ENCODE data around the gene OSBPL10.

OSBPL10 gene

GRCh38 chr3:31763731-31764130 is 217.3 kb downstream of the OSBPL10 start:
- DNase-seq: no peak

- no peak for DNase-seq
These were observed 218.1 kb downstream of the OSBPL10 start for GRCh38 chr3:31762888-31763351.

- no peak for DNase-seq
These were observed 218.8 kb downstream of the OSBPL10 start for GRCh38 chr3:31762097-31762764.

GRCh38 chr3:31760654-31761053 is 220.4 kb downstream of the OSBPL10 start:
- DNase-seq: no peak

GRCh38 chr3:31758322-31758965 is 222.6 kb downstream of the OSBPL10 start:
- no peak for DNase-seq

- DNase-seq: no peak
These were observed 225.0 kb downstream of the OSBPL10 start for GRCh38 chr3:31755926-31756658.

GRCh38 chr3:31754575-31755278 is 226.3 kb downstream of the OSBPL10 start:
- DNase-seq: no peak

- no peak for DNase-seq
These were observed 228.0 kb downstream of the OSBPL10 start for GRCh38 chr3:31753050-31753425.

GRCh38 chr3:31752305-31753049 is 228.6 kb downstream of the OSBPL10 start:
- DNase-seq: no peak

- DNase-seq: no peak
These were observed 230.7 kb downstream of the OSBPL10 start for GRCh38 chr3:31750341-31750740.

- DNase-seq: no peak
These were observed 232.1 kb downstream of the OSBPL10 start for GRCh38 chr3:31748933-31749295.

- DNase-seq: no peak
These were observed 232.7 kb downstream of the OSBPL10 start for GRCh38 chr3:31748281-31748932.

GRCh38 chr3:31747785-31748184 is 233.3 kb downstream of the OSBPL10 start:
- no peak for DNase-seq

GRCh38 chr3:31744913-31745312 is 236.1 kb downstream of the OSBPL10 start:
- DNase-seq: no peak

GRCh38 chr3:31743331-31744089 is 237.6 kb downstream of the OSBPL10 start:
- no peak for DNase-seq

GRCh38 chr3:31740397-31740796 is 240.7 kb downstream of the OSBPL10 start:
- DNase-seq: no peak

- DNase-seq: no peak
These were observed 242.7 kb downstream of the OSBPL10 start for GRCh38 chr3:31738412-31738811.

- no peak for DNase-seq
These were observed 245.4 kb downstream of the OSBPL10 start for GRCh38 chr3:31735667-31736066.

- no peak for DNase-seq
These were observed 247.8 kb downstream of the OSBPL10 start for GRCh38 chr3:31733234-31733667.

GRCh38 chr3:31732548-31732947 is 248.5 kb downstream of the OSBPL10 start:
- DNase-seq: no peak

GRCh38 chr3:31729573-31729972 is 251.5 kb downstream of the OSBPL10 start:
- DNase-seq: no peak
